SK-N-MC (cell line): ENCODE measurements around the gene DNPH1.

ENCODE experiments used
- DNase-seq: peaks from one replicate; pipeline ENCODE4 v3.0.0-alpha.2; 2011; ENCODE audit warnings: low read depth, low spot score
- H3K27ac ChIP-seq: fragments of 200-600 bp; sonication (generic); 2 replicates; pipeline ENCODE4 v1.5.1; 2016; ENCODE audit warnings: mixed run types
- H3K36me3 ChIP-seq: fragments of 200-600 bp; sonication (generic); 2 replicates; pipeline ENCODE4 v1.6.1; 2017; ENCODE audit warnings: antibody characterized with exemption, low read length, mixed read lengths; ENCODE audit not compliant: insufficient read depth
- H3K4me3 ChIP-seq: fragments of 200-600 bp; sonication (generic); 2 replicates; pipeline ENCODE4 v1.5.1; 2016
- H3K9ac ChIP-seq: fragments of 200-600 bp; sonication (generic); 2 replicates; pipeline ENCODE4 v1.8.0; 2017; ENCODE audit warnings: mixed run types, mixed read lengths; ENCODE audit not compliant: insufficient read length
- H3K9me3 ChIP-seq: fragments of 200-600 bp; sonication (generic); 2 replicates; pipeline ENCODE4 v1.6.1; 2017; ENCODE audit warnings: low read depth, mild to moderate bottlenecking, antibody characterized with exemption, low read length, moderate library complexity, mixed read lengths
- EZH2 ChIP-seq: fragments of 200-600 bp; sonication (generic); IDR thresholded peaks from one replicate; pipeline ENCODE4 v1.6.1; 2017; ENCODE audit warnings: antibody characterized with exemption
- FOXP2 ChIP-seq: optimal IDR thresholded peaks from 2 replicates; pipeline ENCODE3; 2011; ENCODE audit warnings: mild to moderate bottlenecking, moderate library complexity; ENCODE audit not compliant: insufficient read depth; ENCODE audit errors: extremely low read length, control extremely low read depth
- POLR2AphosphoS5 ChIP-seq: IDR thresholded peaks from 2 replicates; pipeline ENCODE4 v1.6.1; 2012; ENCODE audit warnings: mild to moderate bottlenecking, low read depth, low read length, borderline replicate concordance

DNPH1 gene

GRCh38 chr6:43178951-43179830 lies 50.1 kb downstream of the DNPH1 start:
- no peak for TF ChIP-seq FOXP2
- no peak for TF ChIP-seq POLR2AphosphoS5
- no peak for TF ChIP-seq EZH2
- Histone ChIP-seq H3K27ac (no peak overlapping the region), H3K36me3 (peaks cover 41% of the 10 kb centered on the region)

GRCh38 chr6:43178150-43178549 lies 51.1 kb downstream of the DNPH1 start:
- Histone ChIP-seq H3K27ac (no peak overlapping the region), H3K9ac (no peak overlapping the region), H3K4me3 (no peak overlapping the region), H3K36me3 (peaks cover 41% of the 10 kb centered on the region), H3K9me3 (no peaks in the 10 kb centered on the region)
- DNase-seq: no peak
- TF ChIP-seq POLR2AphosphoS5: no peak
- no peak for TF ChIP-seq FOXP2
- TF ChIP-seq EZH2: no peak

More at GRCh38 chr6:43178951-43179830, 50.1 kb downstream of the DNPH1 start:
- H3K9me3 ChIP-seq: no peaks in the 10 kb centered on the region
- no peak overlapping the region for H3K4me3 ChIP-seq
- no peak for DNase-seq
- H3K9ac ChIP-seq: no peak overlapping the region

- Histone ChIP-seq H3K4me3 (no peak overlapping the region), H3K9ac (no peak overlapping the region), H3K9me3 (no peaks in the 10 kb centered on the region), H3K27ac (no peak overlapping the region), H3K36me3 (peaks cover 41% of the 10 kb centered on the region)
- no peak for TF ChIP-seq FOXP2
- no peak for TF ChIP-seq POLR2AphosphoS5
- no peak for TF ChIP-seq EZH2
- DNase-seq: no peak
Observed at GRCh38 chr6:43176423-43176786, 52.9 kb downstream of the DNPH1 start.

GRCh38 chr6:43175676-43176422 lies 53.4 kb downstream of the DNPH1 start:
- peaks cover 41% of the 10 kb centered on the region for H3K36me3 ChIP-seq
- H3K4me3 ChIP-seq: no peak overlapping the region
- no peaks in the 10 kb centered on the region for H3K9me3 ChIP-seq
- no peak overlapping the region for H3K27ac ChIP-seq
- no peak for DNase-seq
- no peak for TF ChIP-seq EZH2
- H3K9ac ChIP-seq: no peak overlapping the region
